ENCODE results near the gene MCM8.

MCM8 gene

GRCh38 chr20:6044115-6044514 lies 93.7 kb downstream of the MCM8 start:
- no peak for DNase-seq (ENCODE audit: low spot score)

- DNase-seq (ENCODE audit: low spot score) = no peak
Observed at GRCh38 chr20:6045566-6045965, 95.1 kb downstream of the MCM8 start.

- DNase-seq (ENCODE audit: low spot score) = no peak
Observed at GRCh38 chr20:6046432-6046831, 96.0 kb downstream of the MCM8 start.

- DNase-seq (ENCODE audit: low spot score) = no peak
Observed at GRCh38 chr20:6048391-6048790, 97.9 kb downstream of the MCM8 start.

Measured in pons (tissue), 1 donor.